Motor neuron (in vitro differentiated cells): ENCODE results near the gene CCDC59. TPM values are rescaled to one million over a fixed set of nuclear protein-coding genes. Genes with fewer than 3 reads are reported as not detected.

ENCODE experiments used
- total RNA-seq, 8 experiments: library from RNA; unstranded; fragments of 300-600 nt; gene quantifications; 2 replicates each; pipeline versions ENCODE4 v1.2.3 to v1.2.4, GENCODE V29; 2022

Gene CCDC59
- total RNA-seq, 8 experiments from 2014 or later: 51.5 to 82.0 (median 68.5) TPM

Other genes with a start within 250 kb of the CCDC59 start
- gene METTL25, start 142 bp upstream of the CCDC59 start, total RNA-seq: 10 to 100 TPM in 2 of 8 experiments, 1 to 10 TPM in 6; 2.8 to 13.2 (median 5.9) TPM